SJCRH30 (cell line): ENCODE results near the gene ADAM23. TPM values are rescaled to one million over a fixed set of nuclear protein-coding genes. Genes with fewer than 3 reads are reported as not detected.

ENCODE experiments used
- DNase-seq, 2 experiments: peaks; one replicate each; pipeline ENCODE4 v3.0.0-alpha.2; 2015 to 2020
- H3K27ac ChIP-seq: fragments of 250-450 bp; sonication (Bioruptor Pico); 2 replicates; pipeline ENCODE4 v1.5.1; 2020; ENCODE audit warnings: mild to moderate bottlenecking, moderate library complexity
- H3K27me3 ChIP-seq: fragments of 250-450 bp; sonication (Bioruptor Pico); 2 replicates; pipeline ENCODE4 v1.5.1; 2020; ENCODE audit warnings: mild to moderate bottlenecking, moderate library complexity
- H3K36me3 ChIP-seq: fragments of 250-450 bp; sonication (Bioruptor Pico); 2 replicates; pipeline ENCODE4 v1.5.1; 2020; ENCODE audit warnings: mild to moderate bottlenecking, moderate library complexity
- H3K4me1 ChIP-seq: fragments of 250-450 bp; sonication (Bioruptor Pico); 2 replicates; pipeline ENCODE4 v1.5.1; 2020; ENCODE audit warnings: mild to moderate bottlenecking, moderate library complexity
- H3K4me3 ChIP-seq: fragments of 250-450 bp; sonication (Bioruptor Pico); 2 replicates; pipeline ENCODE4 v1.5.1; 2020; ENCODE audit warnings: mild to moderate bottlenecking, moderate library complexity
- H3K9me3 ChIP-seq: fragments of 250-450 bp; sonication (Bioruptor Pico); replicated peaks from 2 replicates; pipeline ENCODE4 v1.5.1; 2020; ENCODE audit warnings: mild to moderate bottlenecking, moderate library complexity
- total RNA-seq: library from RNA; depleted of rRNA; stranded (reverse); fragments of >200 nt; shearing (Covaris generic); gene quantifications from 2 replicates; pipeline ENCODE4 v1.2.3, GENCODE V29; 2014; rRNA removed

ADAM23 gene
- total RNA-seq, 1 experiment from 2014 or later = 23.5 TPM

DNA sequence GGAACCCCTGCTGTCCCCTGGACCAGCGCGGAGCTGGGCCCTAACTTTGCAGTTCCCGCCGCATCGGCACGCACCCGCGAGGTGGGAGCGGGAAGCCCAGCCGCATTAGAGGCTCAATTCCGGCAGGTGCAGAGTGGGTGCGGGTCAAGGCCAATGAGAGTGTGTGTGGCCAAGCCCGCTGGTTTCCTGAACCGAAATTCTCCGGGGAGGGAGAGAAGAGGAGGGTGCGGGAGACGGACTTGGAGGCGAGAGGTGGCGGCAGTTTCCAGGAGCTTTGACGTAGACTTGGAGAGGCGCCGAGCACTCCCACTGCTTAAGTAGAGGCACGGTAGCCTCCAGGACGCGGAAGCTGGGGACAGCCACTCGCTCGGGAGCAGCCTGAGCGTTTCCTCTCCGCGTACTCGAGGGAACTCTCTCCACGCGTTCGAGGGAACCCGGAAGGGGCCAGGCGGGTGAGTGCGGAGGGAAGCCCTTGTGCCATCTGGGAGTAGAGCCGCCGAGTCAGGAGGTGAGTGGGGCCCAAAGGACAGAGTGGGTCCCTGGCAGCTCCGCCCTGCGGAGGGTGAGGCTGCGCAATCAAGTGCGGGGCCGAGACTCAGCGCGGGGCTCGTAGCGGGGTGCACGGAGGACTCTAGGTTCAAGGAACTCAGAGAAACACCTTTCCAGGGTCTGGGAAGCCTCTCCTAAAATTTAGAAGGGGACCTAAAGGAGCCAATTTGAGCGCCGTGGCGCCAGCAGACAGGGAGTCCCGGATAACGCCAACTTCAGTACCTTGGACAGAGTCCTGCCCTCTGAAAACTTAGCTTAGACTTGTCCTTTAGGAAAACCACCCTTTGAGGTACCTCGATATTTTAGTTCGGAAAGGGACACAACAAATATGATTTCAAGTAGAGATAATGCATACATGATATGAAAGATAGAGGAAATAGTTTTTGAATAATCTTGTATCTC lies 199.0 kb downstream of the ADAM23 start, which contains the start of gene FAM237A:
TSS of gene FAM237A (plus strand) at position 413 of the 951 bp plus-strand sequence. CDS start 1,750 bp downstream, outside the sequence.
- peak; percentile 47 to 73 for DNase-seq
- H3K27ac ChIP-seq = no peak within 1 kb of the TSS
- no peaks in the 10 kb centered on the region for H3K36me3 ChIP-seq
- H3K4me1 ChIP-seq = no peaks in the 10 kb centered on the region
- H3K4me3 ChIP-seq = no peak within 1 kb of the TSS
- H3K9me3 ChIP-seq = no peaks in the 10 kb centered on the region
- no peaks in the 10 kb centered on the region for H3K27me3 ChIP-seq

DNA sequence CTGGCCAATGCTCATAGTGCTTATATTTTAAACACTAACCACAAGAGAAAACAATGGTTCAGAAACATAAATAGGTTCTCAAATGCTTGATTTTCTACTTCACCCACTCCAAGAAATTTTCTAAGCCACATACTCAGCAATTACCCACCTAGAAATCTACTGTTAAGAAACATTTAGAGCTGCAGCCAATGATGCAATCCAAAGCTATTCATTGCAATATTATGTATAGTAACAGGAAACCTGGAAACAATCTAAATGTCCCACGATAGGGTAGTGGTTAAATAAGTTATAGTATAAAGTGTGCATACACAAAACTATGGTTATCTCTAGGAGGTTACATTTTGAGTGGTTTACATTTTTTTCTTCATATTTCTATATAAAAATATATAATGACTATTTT lies 204.7 kb downstream of the ADAM23 start:
- no peak for DNase-seq
- Histone ChIP-seq H3K36me3 (no peaks in the 10 kb centered on the region), H3K9me3 (no peaks in the 10 kb centered on the region), H3K4me1 (no peaks in the 10 kb centered on the region), H3K27ac (no peak overlapping the region), H3K27me3 (no peaks in the 10 kb centered on the region), H3K4me3 (no peak overlapping the region)

DNA sequence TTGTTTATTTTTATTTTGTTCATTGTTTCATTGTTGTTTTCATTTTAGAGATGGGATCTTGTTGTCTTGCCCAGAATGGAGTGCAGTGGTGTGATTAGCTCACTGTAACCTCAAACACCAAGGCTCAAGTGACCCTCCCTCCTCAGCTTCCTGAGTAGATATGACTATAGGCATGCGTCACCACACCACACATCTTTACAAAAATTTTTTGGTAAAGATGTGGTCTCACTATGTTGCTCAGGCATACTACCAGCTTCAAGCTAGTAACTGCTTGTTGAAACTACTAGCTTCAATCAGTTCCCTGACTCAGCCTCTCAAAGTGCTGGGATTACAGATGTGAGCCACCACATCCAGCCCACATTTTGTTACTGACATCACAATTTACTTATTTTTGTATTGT lies 213.8 kb downstream of the ADAM23 start:
- no peak overlapping the region for H3K4me3 ChIP-seq
- H3K4me1 ChIP-seq = no peaks in the 10 kb centered on the region
- DNase-seq = no peak
- no peaks in the 10 kb centered on the region for H3K36me3 ChIP-seq
- no peak overlapping the region for H3K27ac ChIP-seq
- H3K9me3 ChIP-seq = no peaks in the 10 kb centered on the region
- H3K27me3 ChIP-seq = no peaks in the 10 kb centered on the region

DNA sequence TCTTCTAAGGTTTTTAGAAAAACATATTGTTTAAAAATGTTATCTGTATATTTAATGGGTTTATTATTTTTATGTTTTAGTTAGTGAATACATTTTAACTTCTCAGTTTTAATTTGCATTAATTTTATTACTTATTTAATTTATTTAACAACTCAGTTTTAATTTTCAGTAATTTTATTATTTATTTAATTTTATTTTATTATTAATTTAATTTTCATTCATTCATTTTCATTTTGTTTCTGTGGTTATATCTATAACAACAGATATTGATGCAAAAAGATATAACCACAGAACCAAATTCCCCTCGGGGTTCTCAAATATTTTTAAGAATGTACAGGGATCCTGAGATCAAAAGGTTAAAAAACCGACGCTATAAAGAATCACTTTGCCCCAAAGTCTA lies 221.9 kb downstream of the ADAM23 start:
- H3K4me1 ChIP-seq = no peaks in the 10 kb centered on the region
- H3K27ac ChIP-seq = no peak overlapping the region
- H3K4me3 ChIP-seq = no peak overlapping the region
- no peaks in the 10 kb centered on the region for H3K9me3 ChIP-seq
- no peaks in the 10 kb centered on the region for H3K27me3 ChIP-seq
- DNase-seq = no peak
- H3K36me3 ChIP-seq = no peaks in the 10 kb centered on the region

Other genes with a start within 250 kb of the ADAM23 start
- gene ZDBF2, start 168.9 kb upstream of the ADAM23 start, total RNA-seq = 25.6 and 27.7 TPM in 2 replicates
- not detected in 2 replicates for gene FAM237A, start 199.0 kb downstream of the ADAM23 start, total RNA-seq